GM19397 (cell line): ENCODE results near the gene GIMAP8.
"Not testable (repeated sequence)": the region's sequence is repeated elsewhere in the genome, so short reads cannot be mapped to it uniquely, and the experiment has no call there.

Source experiments
- ATAC-seq: cut with Tn5 transposase; IDR thresholded peaks from one replicate; pipeline ENCODE4 v1.9.1; 2021; ENCODE audit warnings: mild to moderate bottlenecking, moderate library complexity; ENCODE audit not compliant: unreplicated experiment

The GIMAP8 gene

DNA sequence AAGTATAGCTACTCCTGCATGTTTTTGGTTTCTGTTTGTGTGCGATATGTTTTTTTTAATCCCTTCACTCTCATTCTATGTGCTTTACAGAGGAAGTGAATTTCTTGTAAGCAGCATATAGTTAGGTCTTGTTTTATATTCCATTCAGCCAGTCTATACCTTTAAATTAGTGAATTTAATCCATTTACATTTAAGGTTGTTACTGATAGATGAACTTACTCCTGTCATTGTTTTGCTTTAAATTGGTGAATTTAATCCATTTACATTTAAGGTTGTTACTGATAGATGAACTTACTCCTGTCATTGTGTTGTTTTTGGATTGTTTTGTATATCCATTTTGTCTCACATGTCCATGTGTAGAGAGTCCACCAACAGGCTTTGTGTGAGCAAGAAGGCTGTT lies 11.1 kb downstream of the GIMAP8 start:
- ATAC-seq = no peak

DNA sequence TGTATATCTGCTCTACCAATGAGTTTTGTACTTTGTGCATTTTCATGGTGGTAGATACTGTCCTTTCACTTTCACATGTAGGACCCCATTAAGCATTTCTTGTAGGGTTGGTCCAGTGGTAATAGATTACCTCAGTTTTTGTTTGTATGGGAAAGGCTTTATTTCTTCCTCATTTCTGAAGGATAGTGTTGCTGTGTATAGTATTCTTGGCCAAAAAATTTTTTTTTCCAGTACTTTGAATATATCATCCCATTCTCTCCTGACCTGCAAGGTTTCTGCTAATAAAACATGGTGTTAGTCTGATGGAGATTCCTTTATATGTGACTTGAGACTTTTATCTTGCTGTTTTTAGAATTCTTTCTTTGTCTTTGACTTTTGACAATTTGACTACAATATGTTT lies 12.0 kb downstream of the GIMAP8 start:
- no peak for ATAC-seq

DNA sequence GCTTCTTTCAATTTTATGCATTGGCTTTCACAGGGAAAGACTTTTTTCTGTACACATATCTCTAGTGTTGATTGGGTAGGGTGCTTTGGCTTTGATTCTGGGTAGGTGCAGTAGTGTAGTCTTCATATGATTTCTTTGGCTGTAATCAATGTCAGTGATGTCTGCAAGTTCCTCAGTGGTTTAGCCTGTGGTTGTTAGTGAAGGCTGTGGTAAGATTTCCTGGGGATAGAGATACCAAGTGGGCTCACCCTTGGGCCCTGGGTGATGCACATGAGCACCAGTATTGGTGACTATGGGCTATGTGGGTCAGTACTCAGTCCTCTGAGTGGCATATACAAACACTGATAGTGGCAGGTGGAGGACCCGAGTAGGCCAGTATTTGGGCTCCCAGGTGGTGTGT lies 13.0 kb downstream of the GIMAP8 start:
- no peak for ATAC-seq

DNA sequence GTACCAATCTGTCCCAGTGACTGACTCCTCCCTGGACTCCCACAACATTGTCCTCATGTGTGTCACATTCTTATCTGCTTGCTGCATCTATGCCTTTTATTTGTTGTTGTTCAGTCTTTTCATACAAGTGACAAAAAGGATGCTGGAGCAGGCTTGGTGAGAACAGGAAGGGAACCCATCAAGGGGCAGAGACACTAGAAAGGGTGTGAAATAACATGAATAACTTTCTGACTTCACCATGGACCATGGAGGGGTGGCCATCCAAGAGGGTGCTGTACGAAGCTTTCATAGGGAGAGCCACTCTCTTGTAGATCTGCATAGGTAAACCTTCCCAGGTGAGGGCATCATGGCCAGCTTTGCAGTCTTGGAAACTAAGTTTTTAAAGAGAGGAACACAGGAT lies 14.5 kb downstream of the GIMAP8 start:
- no peak for ATAC-seq

DNA sequence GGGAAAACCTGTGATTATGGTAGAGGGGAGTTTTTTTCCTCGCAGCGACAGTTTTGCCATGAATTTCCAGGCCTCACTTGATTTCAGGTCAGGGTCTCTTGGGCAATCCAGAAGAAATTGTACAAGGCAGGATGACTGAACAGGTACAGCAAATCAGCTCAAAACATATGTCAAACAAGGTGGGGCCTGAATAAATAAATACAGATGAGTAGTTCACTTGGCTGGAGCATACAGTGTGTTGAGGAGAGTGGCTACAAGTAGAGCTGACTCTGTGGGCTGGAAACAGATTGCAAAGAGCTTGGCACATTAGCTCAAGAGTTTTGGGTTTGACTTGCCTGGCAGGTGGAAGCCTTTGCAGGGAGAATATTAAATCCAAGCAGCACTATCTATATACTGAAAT lies 15.0 kb downstream of the GIMAP8 start:
- ATAC-seq = no peak

DNA sequence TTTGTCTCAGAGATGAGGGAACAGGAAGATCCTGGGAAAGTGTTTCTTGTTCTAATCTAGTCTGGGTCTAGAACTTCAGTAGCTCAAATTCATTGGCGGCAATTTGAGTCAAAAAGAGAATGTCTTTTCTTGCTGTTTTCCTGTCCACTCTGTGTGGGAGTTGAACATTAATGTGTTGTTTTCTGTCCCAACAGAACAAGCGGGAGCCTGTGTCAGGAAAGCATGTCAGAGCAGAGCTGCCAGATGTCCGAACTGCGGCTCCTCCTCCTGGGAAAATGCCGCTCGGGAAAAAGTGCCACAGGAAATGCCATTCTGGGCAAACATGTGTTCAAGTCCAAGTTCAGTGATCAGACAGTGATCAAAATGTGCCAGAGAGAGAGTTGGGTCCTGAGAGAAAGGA lies 16.0 kb downstream of the GIMAP8 start:
- no peak for ATAC-seq

DNA sequence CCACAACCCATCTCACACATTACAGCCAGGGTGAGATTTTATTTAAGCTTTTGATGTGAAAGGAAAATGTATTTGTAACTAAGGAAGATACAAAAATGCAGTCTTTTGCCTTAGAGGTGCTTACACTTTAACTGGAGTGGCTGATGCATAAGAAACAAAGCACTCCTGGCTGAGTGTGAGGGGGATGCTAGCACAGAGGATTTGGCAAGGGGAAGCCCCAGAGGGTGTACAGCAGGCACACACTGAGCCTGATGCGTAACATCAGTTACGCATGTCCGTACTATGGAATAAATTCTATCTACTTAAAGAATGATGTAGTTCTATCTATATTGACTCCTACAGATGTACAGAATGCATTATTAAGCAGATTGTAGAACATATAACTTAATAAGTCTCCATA lies 17.8 kb downstream of the GIMAP8 start:
- no peak for ATAC-seq

DNA sequence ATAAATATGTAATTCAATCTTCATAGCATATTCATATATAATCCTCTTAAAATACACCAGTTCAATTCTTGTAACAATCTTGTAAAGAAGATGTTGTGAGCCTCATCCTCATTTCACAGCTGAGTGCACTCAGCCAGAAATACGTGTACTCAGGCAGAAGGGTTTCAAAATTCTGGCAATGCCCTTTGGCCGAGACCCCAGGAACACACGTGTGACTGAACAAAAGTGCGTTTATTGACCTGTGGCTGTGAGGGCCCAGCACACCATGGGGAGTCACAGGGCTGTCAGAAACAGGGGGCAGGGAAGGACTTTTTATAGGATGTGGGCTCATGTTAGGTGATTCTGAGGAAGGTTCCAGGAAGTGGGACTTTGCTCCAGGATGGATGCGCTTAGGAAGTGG lies 21.5 kb downstream of the GIMAP8 start:
- ATAC-seq = no peak

DNA sequence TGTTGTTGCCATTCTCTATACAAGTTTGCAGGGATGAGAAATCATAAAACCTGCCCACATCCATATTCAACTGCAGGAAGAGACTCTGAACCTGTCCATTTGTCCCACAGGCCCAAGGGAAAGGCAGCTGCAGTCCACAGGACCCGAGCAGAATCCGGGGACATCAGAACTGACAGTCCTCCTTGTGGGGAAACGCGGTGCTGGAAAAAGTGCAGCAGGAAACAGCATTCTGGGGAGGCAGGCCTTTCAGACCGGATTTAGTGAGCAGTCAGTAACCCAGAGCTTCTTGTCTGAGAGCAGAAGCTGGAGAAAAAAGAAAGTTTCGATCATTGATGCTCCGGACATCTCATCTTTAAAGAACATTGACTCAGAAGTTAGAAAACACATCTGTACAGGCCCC lies 23.5 kb downstream of the GIMAP8 start:
- ATAC-seq = no peak

DNA sequence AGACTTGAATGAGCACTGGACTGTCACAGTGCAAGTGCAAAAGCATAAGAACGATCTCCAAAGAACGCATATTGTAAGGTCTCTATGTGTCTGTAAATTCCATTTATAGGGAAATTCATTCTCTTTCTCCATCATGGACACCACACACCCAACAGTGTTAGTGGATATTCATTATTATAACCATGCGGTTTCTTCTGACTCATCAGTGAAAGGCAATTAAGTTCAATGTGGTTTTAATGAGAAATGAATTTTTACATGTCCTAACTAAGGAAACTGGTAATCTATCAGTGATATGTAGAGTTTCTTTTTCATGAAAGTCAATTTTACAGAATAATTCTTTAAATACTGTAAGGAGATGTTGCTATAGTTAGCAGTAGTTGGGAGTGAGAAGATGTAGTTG lies 25.9 kb downstream of the GIMAP8 start:
- ATAC-seq = no peak

DNA sequence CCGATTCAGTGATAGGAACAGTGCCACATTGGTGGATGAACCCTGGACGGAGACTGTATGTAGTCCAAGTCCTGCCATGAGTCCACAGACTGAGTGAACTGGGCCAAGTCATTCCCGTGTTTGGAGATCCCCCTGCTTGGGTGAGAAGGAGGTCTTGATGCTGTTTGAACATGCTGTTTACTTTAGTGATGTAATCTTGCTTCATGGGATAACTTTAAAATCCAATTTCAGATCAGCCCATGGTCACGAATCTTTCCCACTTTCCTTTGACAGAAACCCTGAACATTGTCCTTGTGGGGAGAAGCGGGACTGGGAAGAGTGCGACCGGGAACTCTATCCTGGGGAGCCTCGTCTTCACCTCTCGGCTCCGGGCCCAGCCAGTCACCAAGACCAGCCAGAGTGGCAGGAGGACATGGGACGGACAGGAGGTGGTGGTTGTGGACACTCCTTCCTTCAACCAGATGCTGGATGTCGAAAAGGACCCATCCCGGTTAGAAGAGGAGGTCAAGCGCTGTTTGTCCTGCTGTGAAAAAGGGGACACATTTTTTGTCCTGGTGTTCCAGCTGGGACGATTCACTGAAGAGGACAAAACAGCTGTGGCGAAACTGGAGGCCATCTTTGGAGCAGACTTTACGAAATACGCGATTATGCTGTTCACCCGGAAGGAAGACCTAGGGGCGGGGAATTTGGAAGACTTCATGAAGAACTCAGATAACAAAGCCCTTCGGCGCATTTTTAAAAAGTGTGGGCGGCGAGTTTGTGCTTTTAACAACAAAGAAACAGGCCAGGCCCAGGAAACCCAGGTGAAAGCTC lies 26.6 kb downstream of the GIMAP8 start:
- ATAC-seq = no peak

DNA sequence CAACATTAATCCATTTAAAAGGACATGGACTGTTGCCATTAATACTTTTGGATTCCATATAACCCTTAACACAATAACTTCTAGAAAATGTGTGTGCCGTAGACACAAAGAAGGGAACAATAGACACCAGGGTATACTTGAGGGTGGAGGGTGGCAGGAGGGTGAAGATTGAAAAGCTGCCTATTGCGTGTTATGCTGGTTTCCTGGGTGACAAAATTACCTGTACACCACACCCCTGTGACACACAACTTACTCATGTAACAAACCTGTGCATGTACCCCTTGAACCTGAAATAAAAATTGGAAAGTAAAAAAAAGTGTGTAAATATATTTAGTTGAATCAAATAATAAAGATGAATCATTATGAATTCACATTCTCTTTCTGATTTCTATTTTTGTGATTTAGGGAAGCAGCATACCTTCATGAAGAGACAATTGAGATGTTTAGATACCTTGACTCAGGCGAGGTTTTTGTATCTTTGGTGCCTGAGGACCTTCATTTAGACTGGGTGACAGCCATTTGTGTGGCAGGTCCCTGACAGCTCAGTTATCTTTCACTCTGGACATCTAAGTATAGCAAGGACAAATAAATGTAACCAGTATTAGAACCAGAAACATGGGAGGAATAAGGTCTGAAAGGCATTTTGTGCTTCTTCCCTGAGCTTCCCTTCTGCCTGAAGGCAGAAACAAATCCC lies 28.7 kb downstream of the GIMAP8 start:
- ATAC-seq = no peak

DNA sequence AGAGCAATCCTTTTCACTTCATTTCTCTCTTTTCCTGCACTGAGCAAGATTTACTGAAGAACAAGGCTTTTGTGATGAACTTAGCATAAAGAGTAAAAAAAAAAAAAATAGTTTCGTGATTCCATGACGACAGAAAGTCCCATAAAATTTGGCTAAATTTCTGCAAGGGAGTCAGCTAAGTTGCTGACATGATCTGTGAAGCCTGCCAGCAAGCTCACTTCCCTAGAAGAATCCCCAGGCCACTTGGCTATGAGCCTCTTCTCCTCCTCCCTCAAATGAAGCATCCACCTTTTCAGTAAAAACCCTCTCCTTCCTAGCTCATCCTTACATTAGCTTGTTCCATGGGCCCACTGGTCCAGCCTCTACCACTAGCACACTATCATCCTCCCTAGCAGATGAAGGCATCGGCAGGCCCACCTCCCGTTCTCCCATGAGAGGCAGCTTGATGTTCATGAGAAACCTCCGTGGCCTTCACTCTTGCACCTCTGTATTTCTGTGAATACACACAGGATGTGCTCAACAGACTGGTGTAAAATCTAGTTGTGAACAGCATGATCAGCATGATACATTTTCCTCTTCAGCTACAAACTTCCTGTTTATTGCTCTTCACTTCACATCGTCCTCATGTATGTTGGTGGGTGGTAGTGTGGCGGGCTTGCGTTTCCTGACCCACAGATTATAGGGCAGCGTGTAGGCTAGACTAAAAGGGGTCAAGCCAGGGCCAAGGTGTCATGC lies 30.9 kb downstream of the GIMAP8 start:
- no peak for ATAC-seq

DNA sequence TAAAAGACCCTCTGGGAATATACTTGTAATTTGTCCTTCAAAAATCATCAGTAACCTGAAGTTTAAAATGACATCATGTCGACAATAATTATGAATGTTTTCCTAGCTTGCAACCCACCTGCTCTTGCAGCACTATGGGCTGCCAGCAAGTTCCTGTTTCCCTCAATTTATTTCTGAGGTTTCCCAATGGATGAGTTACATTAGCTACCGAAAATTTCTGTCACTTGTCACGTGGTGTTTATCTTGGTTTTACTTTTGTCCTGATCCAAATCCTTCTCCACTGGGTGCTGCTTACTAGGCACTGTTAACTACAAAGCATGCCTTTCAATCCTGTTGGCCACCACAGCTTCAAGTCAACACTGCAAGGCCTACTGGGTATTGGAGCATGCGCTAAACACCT lies 31.5 kb downstream of the GIMAP8 start:
- no peak for ATAC-seq

DNA sequence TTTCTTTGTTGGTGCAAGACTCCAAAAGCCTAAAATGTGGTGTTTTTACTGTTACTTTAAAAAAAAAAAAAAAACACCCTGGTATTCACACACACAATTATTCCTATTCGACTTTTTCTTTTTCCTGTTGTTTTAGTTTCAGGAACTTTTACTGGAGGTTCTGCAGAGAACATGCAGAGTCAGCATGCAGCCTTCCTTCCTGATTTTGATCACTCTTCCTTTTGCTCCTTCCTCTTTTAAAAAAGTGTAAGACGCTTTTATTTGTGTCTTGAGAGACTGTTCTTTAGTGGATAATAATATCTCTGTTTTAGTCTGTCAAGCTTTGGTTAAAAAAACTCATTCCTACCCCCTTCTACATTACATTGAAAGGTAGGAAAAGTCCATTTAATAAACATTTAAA lies 33.1 kb downstream of the GIMAP8 start:
- ATAC-seq = not testable (repeated sequence)

DNA sequence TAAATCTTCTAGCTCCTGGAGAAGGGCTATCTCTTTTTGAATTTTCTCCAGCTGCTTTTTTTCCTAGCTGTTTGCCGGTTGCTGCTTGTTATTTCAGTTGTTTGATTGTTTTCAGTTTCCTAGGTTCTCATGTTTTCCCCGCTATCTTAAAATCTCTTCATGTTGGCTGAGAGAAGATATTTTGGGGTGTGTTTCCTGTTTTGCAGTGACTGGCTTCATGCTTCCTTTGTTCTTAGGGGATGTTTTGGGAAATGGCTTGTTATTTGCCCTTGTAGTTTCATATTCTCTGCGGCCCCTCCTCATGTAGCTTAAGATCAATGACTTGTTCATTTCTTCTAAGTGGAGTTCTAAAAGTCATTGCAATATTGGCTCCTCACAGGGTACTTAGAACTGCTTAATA lies 33.6 kb downstream of the GIMAP8 start:
- not testable (repeated sequence) for ATAC-seq

DNA sequence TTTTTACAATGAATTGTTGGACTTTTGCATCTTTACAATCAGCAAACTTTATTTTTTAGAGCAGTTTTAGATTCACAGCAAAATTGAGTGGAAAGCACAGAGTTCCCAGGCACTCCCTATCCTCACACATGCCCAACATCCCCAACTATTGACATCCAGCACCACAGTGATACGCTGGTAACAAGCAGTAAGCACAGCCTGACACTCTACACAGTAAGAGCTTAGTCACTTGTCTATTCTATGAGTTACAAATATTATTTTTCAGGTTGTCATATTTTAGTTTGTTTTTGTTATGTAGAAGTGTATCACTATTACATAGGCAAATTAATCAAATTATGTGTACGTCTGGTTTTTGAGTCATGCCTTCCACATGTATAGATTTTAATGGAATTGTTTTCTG lies 37.2 kb downstream of the GIMAP8 start:
- no peak for ATAC-seq

DNA sequence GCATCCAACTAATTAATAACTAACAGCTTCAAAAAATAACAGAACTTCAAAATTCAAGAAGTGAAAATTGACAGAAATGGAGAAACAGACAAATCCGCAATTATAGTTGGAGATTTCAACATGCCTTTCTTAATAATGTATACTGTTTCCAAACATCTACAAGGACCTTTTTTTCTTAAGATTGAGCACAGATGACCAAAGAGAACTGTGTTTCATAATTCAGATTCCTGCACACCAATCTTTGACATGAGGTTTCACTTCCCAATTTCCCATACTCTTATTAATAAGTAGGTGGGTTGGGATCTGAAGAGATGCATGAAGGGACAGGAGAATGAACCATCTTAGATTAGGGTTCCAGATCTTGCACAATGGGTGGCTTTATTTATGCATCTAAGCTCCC lies 39.4 kb downstream of the GIMAP8 start:
- no peak for ATAC-seq

DNA sequence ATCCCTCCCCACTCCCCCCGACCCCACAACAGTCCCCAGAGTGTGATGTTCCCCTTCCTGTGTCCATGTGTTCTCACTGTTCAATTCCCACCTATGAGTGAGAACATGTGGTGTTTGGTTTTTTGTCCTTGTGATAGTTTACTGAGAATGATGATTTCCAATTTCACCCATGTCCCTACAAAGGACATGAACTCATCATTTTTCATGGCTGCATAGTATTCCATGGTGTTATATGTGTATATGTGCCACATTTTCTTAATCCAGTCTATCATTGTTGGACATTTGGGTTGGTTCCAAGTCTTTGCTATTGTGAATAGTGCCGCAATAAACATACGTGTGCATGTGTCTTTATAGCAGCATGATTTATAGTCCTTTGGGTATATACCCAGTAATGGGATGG lies 43.0 kb downstream of the GIMAP8 start:
- not testable (repeated sequence) for ATAC-seq

DNA sequence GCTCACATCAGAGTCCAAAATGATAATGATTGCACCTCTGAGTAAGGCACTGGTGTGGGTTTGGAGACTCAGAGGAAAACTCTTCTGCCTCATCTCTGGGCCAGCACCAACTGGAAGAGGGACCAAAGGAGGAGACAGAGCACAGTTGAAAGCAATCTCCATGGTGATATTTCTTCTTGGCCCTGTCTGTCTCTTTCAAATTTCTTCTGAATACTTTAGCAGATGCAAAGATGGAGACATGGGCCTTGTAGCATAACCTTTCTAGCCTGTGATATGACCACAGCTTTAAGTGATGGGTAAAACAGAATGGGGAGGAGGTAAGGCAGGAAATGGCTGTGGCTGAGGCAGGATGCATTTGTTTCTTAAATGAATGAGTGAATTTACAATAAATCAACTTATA lies 52.1 kb downstream of the GIMAP8 start:
- no peak for ATAC-seq

DNA sequence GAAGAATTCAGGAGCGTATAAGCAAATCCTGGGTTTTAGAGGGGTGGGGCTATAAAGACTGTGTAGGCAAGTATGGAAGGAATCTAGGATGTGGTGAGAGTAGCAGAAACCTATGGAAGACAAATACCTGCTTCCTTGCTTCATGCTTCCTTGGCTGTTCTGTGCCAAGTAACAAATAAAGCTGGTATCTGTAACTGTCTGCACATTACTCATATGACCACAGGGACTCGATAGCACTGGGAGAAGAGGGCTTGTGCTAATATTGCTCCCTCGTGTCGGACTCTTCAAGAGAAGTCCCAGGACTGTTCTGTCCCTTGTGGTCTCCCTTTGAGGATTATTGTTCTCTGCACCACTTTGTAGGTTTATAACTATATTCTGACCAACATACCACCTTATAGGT lies 52.7 kb downstream of the GIMAP8 start:
- ATAC-seq = no peak

DNA sequence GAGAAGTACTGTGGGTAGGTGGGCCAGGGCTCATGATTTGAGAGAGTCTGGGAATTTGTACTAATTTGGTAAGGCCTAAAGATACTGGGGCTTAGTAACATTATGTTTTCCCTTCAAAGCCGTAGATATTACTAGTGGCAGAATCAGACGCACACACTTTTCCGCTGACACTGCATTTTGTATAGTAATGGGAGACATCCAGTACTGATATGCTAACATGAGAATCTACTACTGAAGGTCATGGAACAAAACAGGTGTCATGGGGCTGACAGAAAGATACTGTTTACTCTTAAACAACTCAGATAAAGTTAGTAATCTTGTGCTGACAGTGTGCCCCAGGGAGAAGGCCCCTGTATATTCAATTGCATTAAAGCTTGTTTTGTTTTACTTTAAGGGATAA lies 53.2 kb downstream of the GIMAP8 start:
- no peak for ATAC-seq
